Measurements from ENCODE around the gene SLC8A1.

SLC8A1 gene

DNA sequence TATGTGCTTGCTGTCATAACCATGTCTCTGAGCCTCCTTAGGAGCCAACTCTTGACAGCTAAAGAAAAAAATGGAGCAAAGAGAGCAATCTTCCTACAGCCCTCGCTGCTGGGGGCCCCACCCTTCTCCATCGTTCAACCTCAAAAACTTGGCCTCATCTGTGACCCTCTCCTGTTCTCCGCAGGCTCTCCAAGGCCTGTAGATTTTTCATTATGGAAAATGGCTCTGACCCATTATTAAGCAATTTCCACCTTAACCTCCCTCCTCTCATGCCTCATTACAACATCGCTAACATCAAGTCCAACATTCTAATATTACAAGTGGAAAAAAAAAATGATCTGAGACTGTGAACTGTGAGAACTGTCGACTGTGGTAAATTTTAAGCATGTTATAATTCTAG is 98.7 kb downstream of the SLC8A1 start:
- DNase-seq (ENCODE audit: low read depth in 2 of 2) = no peak

DNA sequence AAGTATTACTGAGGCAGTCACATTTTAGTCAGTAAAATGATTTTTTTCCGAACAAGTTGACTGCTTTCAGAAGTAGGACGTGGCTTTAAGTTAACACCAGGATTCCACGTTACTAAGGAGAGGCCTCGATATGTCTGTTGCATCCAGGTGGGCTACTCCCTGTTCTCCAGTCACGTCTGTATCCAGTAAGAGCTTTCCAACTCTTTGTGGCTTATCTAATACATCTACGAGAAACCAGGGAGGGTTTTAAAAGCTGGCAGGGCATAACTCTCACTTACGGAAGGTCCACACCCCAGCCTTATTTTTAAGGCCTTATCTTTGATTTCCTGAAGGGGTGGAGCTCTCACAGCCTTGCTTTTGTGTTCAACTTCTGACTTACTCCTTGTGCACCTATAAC is 99.2 kb downstream of the SLC8A1 start:
- DNase-seq (ENCODE audit: low read depth in 2 of 2) = no peak

DNA sequence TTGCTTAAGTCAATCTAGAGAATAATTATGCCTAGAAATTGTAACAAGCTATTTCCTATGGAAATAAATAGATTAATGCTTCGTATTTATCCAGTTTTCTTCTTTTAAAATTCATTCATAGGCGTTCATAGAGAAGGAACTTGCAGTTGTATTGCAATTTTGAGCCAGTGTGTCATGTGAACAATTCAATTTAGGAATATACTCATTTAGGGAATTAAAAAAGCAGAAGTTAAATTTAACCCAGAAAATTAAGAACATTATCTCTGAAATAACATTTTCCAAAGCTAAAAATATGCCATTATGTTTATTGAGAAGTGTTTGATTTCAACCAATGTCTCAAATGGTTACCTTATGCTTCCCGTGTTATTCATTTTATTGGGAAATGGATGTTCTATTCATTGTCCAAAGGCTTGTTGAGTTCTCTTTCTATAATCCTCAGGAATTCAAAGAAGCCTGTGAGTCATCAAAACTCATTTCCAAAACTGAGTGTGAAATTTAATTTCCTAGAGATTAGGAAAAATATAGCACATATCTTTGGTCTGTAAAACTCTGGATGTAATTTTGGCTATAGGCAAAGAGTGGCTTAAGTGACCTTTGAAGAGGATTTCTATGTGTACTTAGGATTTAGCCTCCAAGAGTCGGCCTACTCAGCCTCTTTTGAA is 99.7 kb downstream of the SLC8A1 start:
- no peak for DNase-seq (ENCODE audit: low read depth in 2 of 2)

DNA sequence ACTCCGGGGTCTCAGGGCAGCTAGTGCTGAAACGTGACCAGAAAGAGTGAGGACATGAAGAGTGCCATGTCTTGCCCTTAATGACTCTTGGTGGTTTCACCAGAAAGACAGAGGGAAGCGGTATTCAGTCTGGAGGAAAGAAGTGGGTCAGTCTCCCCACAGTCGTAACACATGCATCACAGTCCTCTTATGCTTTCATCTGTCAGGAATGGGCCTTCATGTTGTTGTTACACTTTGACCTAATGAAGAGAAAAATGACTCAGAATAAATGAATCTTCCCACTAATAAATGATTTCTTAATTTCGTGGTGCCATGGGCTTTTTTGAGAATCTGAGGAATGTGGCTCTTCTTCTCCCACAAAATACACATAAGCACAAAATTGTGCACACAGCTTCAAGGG is 103.2 kb downstream of the SLC8A1 start:
- no peak for DNase-seq (ENCODE audit: low read depth in 2 of 2)

DNA sequence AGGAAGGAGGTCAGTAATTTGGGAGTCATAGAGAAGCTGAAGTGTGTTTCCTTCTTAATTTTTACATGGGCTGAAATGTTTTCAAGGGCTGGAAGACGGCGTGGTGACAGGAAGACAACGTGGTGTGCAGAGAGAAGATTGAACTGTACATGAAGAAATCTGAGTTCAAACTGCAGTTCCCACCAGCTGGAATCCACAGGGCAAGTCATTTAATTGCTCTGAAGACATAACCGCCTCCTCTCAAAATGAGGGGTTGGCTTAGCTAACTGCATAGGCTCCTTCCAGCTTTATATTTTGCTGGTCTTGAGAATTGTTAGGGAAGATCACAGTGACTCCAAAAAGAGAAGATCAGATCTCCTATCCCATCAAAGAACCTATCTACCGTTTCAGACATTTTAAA is 103.9 kb downstream of the SLC8A1 start:
- DNase-seq (ENCODE audit: low read depth in 2 of 2) = no peak

DNA sequence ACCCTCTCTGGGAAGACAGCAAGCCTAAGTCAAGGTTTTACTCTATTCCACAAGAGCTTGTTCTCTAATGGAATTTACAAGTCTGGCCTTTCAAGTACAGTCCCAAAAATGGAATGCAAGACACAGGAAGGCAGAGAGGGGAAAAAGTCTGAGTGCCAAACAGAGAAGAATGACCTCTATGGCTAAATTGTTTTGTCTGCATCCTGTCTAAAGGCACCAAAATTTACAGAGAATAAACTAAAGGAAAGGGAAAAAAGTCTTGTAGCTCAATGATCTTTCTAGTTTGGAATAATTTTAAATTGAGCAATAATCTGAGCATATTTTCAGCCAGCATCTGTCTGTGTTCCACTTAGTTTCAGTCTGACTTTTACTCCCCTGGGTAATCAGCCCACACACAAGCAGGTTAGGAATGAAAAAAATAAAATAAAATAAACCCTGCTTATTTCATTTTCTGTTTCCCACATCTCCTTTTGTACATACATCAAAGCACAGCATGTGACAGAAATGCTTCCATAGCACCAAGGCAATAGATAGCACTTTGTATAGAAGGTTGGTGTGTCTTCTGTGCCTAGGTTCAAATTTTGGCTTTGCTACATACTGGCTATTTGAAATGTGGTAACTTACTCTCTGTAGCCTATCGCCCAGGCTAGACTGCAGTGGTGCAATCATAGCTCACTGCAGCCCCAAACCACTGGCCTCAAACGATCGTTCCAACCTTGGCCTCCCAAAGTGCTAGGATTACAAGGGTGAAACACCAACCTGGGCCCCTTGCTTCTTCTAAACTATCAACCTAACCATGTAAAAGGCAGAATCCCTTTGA is 105.1 kb downstream of the SLC8A1 start:
- no peak for DNase-seq (ENCODE audit: low read depth in 2 of 2)

DNA sequence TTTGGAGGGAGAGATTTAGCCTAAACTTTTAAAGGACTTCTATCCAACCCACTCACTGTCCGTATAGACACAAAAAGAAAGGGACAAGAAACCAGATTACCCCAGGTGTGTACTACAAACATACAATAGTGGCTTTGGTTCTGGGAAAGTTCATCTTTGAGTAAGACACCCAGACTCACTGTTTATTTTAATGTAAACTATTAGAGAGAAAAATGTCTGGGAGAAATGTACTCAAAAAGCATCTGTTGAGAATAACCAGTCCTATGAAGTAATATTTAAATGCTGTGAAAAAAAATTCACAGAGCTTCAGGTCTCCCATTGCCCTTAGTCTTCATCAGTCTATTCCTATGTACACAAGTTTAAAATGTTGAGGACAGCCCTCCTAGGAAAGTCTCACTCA is 107.5 kb downstream of the SLC8A1 start:
- no peak for DNase-seq (ENCODE audit: low read depth in 2 of 2)

DNA sequence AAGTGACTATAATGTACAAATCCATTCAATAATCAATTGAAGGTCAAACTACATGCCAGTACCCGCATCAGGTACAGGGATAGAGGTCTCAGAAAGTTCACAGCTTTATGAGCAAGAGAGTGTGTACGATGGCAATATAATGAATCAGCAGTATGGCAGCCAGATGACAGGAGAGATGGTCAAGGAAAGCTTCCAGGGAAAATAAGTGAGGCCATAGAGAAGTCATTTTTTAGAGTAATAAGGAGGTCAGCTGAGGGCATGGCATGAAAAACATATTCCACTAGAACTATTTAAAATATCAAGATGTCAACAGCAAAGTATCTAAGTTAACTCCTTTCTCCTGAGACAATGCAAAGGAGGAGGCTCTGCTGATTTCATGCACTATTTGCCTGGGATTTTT is 108.0 kb downstream of the SLC8A1 start:
- DNase-seq (ENCODE audit: low read depth in 2 of 2) = no peak

DNA sequence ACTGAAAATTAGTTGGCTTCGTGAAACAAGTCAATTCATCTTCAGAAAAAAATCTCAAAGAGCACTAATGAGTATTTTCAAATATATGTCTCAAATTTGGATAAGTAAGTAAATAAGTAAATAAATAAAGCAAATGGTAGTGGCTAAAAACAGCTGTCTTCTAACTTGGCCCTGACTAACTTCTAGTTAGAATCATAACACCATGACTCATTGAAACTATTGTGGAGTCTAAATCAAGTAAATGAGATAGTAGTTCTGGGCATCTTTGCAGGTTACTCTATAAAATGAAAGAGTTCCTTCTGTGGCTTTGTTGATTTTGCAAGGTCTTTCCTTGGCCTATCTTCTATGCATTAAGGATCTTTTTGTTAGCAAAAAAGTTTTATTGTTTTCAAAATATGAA is 110.7 kb downstream of the SLC8A1 start:
- DNase-seq (ENCODE audit: low read depth in 2 of 2) = no peak

DNA sequence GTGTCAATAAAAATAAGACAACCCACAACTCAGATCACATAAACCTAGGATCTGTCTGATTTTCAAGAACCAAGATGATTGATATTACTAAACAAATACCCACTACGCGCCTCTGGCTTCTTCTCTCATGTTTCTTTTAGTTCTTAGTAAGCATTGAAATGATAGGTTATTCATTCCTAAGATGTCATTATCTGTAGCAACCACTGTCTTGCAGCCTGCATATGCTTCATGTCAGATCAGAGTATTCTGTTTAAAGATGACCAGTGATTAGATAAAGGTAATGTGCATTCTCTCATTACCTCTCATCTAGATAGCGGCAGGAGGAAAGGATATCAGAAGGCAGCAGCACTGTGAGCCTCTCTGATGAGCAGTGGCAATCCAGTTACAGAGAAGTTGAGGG is 112.9 kb downstream of the SLC8A1 start:
- no peak for DNase-seq (ENCODE audit: low read depth in 2 of 2)

DNA sequence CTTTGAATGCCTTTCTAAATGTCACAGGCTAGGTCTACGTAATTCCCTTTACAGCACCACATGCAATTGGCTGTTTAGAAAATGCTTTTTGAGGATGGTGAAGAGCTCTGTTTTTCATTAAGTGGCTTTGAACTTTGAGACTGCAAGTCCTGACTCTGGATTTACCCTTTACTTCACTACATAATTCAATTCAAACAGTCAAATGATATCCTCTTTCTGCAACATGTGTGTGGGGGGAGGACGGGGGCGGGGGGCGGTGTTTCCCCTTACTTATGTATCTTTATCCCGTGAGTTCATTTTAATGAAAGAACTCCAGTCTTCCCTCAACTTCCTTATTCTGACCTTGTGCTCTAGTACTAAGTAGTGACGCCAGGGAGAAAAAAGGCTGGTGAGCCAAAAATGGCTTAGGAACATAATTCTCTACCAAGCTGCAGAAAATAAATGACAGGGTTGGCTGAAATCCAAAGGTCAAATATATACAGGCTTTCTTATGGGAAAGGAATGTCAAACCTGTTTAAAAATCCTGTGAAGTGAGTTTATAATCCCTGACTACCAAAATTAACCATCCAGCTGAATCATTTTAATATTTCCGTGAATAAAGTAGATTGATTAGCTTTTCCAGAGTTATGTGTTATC is 119.6 kb downstream of the SLC8A1 start:
- no peak for DNase-seq (ENCODE audit: low read depth in 2 of 2)

DNA sequence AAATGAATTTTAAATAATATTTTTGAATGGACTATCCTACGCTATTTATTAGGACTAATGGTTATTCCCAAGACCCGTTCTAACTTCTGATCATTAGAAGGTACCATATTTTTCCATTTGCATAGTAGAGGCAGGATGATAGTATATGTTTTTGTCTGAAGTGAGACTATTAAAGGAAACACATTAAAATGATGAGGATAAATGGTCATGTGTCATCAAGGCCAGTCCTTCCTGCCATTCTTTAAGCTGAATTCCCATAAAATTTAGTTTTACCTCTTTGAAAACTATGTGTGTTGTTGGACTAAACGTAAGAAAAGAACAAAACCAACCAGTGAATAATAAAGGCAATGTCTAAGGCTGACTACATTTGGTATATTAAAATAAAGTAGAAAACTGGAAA is 121.8 kb downstream of the SLC8A1 start:
- no peak for DNase-seq (ENCODE audit: low read depth in 2 of 2)

DNA sequence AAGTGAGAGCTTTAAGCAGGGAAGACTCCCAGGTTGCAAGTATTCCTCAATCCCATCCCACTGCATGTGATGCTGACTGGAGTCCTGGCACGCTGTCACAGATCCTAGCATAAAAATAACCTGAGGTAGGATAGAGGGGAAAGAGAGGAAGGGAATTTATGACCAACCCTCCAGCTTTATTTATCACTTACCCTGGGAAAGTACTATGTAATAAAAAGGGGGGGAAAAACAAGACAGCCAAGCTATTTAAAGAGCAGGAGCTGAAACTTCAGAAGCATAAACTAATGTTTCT is 122.2 kb downstream of the SLC8A1 start:
- DNase-seq (ENCODE audit: low read depth in 2 of 2) = no peak

DNA sequence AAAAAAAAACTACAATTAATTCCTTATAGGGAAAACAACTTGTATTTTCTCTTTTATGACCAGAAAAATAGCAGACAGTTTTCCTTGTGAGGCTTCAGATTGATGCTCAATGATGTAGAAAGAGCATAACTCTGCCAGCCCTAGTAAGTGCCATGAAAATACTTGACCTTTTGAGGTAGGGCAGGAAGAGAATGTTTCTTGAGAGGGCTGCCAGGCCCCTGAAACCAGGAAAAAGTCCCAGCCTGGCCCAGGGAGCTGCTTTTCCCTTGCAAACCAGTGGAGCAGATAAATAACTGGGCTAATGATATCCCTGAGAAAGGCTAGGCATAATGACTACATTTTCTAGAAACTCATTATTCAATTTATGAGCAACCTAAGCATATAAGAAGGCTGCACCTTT is 126.8 kb downstream of the SLC8A1 start:
- no peak for DNase-seq (ENCODE audit: low read depth in 2 of 2)

DNA sequence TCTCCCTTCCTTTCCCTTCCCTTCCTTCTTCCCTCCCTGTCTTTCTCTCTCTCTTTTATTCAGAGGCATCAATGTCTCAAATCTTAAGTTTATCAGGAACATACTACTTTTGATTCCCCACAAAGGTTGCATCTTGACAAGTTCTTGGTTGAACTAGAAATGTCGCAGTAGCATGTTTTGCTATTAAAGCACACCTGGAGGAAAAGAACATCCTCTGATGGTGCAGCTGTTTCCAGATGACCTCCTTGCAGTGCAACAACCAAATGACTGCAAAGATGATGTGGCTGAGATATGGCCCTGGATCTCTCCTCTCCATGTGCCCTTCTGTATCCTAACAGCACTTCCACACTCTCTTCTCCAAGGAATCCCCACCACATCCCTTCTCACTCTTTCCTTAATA is 127.2 kb downstream of the SLC8A1 start:
- no peak for DNase-seq (ENCODE audit: low read depth in 2 of 2)

DNA sequence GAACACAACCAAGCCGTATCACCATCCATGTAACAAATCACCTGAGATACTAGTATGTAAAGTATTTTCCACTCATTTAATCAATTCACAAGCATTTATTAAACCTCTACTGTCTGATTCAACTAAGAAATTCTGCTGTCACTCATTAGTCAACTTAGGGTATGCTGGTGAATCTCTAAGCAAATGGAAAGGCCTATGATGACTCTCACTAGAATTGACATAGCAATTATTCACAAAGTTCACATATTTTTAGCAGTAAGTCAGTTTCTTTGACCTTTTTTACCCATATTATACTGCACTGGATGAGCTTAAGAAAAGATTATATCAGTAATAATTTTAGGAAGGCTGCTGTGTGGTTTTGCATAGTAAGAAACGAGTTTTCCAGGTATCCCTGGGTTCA is 130.1 kb downstream of the SLC8A1 start:
- no peak for DNase-seq (ENCODE audit: low read depth in 2 of 2)

DNA sequence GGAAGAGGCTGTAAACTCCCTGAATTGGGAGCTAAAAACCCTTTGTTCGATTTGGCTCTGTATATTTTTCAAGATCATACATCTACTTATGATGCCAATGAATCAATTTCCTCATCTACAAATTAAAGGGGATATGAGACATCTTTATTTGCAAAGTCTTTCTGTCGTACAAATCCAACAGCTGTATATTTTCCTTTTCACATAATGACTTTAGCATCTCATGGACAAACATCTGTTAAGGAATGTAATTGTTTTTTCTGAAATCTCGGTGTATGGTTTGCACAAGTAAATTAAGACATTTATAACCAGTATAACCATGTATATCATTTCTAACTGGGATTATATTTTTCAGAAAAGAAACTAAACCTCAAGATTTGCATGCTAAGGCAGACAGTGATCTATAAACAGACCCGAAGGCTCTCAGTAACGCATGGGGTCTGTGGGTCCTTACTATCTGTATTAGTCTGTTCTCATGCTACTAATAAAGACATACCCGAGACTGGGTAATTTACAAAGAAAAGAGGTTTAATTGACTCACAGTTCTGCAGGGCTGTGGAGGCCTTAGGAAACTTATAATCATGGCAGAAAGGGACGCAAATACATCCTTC is 130.8 kb downstream of the SLC8A1 start:
- no peak for DNase-seq (ENCODE audit: low read depth in 2 of 2)

DNA sequence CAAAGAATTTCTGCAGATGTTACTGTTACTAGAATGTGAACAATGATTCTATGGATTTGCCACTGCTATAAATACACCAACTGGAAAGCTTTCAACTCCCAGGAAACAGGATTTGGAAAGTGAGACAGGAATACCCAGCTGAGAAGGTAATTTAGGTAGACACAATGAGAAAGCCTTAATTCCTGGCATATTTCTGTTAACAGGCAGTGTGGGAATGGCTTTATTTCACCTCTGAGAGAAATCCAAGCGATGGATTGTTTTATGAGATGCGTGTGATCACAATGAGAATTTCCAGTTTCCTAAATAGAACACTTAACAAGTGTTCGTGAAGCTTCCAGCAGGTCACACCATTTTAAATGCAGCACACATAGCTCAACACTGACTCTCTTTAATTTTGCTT is 133.0 kb downstream of the SLC8A1 start:
- DNase-seq (ENCODE audit: low read depth in 2 of 2) = no peak

DNA sequence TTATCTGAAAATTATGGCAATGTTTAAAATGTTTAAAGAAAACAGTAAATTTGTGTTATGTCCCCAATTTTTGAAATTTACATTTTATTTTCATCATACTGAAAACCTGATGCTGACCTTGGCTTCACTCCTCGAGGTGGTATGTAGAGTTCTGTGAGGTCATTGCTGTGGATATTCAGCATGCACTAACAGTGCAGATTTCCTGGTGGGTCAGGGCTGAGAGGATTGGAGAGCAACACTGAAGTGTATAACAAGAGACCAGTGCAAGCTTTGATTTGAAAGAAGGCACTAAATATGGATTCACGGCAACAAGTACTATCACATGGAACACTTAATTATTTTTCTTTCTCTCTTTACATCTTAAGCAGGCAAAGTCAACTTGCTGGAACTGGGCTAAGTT is 134.1 kb downstream of the SLC8A1 start:
- DNase-seq (ENCODE audit: low read depth in 2 of 2) = no peak

DNA sequence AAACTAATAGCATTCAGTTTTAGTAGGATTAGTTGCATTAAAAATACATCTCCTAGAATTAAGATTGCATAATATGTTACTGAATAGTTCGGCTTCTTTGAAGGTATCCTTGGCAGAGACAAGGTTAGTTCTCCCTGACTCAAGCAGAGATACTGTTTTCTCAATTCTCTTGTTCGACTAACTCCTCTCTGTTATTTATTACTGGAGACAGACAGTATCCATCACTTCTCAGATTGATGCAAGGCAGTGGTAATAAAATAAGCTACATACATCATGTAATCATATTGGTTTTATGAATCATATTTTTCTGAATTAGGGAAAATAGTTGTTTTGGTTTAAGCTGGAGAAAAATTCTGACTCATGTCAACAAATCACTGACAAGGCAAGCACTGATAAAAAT is 134.8 kb downstream of the SLC8A1 start:
- no peak for DNase-seq (ENCODE audit: low read depth in 2 of 2)

DNA sequence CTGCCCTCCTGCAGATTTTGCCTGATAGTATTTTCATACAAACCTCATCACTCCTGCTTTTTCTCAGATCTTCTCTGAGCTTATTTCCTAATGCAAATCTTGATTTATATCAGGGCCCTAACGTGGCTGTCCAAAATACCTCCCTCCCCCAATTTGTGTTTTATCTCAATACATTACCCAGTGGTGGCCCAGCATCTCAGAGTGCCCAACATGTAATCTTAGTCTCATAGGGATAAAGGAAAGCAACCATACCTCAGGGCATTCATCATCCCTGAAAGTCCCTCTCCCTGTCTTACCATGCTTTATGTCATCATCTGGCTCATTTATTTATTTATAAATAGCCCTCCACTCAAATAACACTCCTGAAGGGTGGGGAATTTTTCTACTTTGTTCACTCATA is 135.3 kb downstream of the SLC8A1 start:
- no peak for DNase-seq (ENCODE audit: low read depth in 2 of 2)

DNA sequence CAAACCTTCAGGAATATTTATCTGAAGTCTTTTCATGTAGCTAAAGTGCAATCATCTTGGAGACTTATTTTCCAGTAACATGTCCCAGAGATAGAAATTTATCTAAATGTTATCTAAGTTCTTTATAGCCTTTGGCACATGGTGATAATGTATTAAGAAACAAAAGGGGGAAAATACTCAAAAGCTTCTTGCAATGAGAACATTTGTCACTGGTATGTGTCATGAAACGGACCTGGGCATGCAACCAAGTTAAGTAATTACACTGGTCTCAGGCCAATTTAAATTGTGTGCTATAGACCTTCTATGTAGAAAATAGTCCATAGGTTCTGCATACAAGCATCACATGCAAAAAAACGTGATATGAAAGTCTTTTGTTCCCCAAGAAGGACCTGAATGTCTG is 136.2 kb downstream of the SLC8A1 start:
- no peak for DNase-seq (ENCODE audit: low read depth in 2 of 2)

DNA sequence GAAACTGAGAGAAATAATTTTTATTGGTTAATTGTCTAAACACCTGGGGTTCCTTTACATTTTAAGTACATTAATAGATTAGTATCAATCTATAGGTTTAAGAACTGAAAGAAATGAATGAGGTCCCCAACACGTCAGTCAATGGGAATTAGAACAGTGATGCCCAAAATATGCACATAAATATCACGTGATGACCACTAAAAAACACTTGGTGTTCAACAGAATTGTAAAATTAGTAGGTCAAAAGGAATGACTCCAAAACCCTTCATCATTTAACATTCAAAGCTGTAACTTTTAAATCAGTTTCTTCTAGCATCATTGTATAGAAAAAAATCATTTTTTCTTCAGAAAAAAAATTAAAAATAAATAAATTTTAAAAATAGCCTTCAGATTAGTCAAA is 140.9 kb downstream of the SLC8A1 start:
- DNase-seq (ENCODE audit: low read depth in 2 of 2) = no peak

Data from stimulated activated CD4-positive, alpha-beta T cell treated with anti-CD3 and anti-CD28 coated beads, Interleukin-15, amount 100 ng/mL, for 48 hours (primary cell).